H4 (cell line): ENCODE results near the gene AGPS. TPM values are rescaled to one million over a fixed set of nuclear protein-coding genes. Genes with fewer than 3 reads are reported as not detected.
"Not testable (repeated sequence)": the region's sequence is repeated elsewhere in the genome, so short reads cannot be mapped to it uniquely, and the experiment has no call there.

Experiments
- DNase-seq: peaks from one replicate; pipeline ENCODE4 v3.0.0-alpha.2; 2015; ENCODE audit warnings: low spot score
- total RNA-seq: library from RNA; depleted of rRNA; stranded (reverse); fragments of >200 nt; shearing (Covaris generic); gene quantifications from 2 replicates; pipeline ENCODE4 v1.2.3, GENCODE V29; 2014

AGPS gene
- total RNA-seq, 1 experiment from 2014 or later: 52.6 TPM

DNA sequence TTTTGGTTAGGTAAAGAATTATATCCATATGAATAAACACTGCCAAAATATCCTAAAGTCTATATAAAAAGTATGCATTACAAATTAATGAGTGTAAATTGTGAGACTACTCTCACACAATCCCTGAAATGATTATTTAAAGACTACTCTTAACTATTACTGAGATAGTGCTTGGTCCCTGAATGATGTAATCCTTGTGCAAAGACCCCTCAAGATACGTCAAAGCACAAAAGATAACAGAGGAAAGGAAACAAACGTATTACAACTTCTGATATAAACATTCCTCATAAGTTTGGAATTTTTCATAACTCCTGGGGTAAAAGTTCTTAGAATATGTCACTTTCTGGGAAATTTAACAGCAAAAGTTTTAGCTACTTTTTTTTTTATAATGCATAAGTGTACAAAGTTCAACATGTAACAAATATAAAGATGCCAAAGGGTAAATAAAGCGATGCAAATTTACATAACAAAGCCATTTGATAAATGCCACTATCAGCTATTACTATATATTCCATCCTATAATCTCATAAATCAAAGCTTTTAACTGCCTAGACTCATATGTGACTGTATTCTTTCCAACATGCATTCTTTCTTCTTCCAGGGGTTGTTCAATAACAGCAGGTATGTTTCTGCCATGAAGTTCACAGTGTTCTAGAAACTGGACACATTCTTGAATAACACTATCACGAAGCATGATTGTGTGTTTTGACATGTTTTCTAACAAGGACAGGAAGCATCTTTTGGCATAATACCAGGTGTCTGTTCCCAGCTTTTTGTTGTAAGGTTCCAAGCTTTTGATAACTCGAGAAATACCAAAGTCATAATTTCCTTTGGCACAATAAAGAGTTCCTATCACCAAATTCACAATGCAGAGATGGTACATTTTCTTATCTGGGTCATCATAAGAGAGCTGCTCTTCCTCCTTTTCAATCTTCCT lies 158.0 kb downstream of the AGPS start:
- DNase-seq: no peak

DNA sequence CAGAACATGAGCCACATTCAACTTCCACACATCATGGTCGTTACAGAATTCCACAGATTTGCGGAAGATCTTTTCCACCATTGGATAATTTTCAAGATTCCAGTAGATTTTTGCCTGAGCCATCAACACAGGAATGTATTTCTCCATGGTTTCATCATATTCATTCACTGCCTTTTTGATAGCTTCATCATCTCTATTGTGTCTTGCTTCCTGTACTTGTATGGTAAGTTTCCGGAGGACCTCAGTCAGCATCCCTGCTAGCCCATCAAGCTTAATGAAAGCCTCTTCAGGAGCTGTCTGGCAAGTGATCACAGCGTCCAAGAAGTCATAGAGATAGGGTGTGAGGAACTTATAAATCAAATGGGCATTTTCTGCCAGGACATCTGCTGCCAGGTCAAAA lies 158.8 kb downstream of the AGPS start:
- DNase-seq: not testable (repeated sequence)

GRCh38 chr2:177551989-177552421 lies 159.4 kb downstream of the AGPS start:
- no peak for DNase-seq

GRCh38 chr2:177552422-177553175 lies 160.0 kb downstream of the AGPS start:
- peak; percentile 80 for DNase-seq

- DNase-seq: no peak
These were observed 160.8 kb downstream of the AGPS start for GRCh38 chr2:177553176-177553884.

DNA sequence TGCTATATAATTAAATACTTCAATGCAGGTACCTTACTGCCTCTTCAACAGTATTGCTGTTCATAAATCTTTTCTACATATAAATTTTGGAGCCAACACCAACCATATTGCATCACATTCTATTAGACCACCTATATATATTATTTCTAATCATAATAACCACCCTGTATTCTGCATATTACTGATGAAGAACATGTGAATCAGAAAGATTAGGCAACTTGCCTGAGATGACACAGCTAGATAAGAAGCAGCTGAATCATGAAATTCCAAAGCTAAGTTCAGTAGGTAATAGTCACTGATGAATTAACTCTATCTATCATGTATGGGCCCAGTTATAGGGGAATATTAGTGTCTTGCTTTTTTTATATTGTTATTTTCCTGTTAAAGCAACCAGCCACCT lies 161.8 kb downstream of the AGPS start:
- no peak for DNase-seq

- DNase-seq: no peak
These were observed 163.6 kb downstream of the AGPS start for GRCh38 chr2:177556153-177556552.

- no peak for DNase-seq
These were observed 165.2 kb downstream of the AGPS start for GRCh38 chr2:177557794-177558193.

GRCh38 chr2:177559638-177560037 lies 167.1 kb downstream of the AGPS start:
- DNase-seq: no peak

- DNase-seq: no peak
These were observed 175.8 kb downstream of the AGPS start for GRCh38 chr2:177568390-177568789.

DNA sequence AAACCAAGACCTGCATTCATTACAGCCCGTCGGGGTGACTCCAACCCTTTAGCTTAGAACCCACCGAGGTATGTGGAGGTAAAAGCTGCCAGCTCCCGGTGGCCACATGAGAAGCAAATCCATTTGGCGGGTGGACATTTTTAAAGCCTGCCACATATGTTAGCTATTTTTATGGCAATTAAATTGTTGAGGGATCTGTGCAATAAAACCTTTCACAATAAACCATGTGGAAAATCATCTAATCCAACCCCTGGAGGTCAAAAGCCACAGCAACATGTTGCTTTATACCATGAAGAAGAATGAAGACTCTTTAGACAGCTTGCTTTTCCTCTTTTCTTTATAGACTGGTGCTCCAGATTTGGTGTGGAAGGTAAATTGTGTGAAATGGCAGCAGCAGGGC lies 176.3 kb downstream of the AGPS start:
- no peak for DNase-seq

DNA sequence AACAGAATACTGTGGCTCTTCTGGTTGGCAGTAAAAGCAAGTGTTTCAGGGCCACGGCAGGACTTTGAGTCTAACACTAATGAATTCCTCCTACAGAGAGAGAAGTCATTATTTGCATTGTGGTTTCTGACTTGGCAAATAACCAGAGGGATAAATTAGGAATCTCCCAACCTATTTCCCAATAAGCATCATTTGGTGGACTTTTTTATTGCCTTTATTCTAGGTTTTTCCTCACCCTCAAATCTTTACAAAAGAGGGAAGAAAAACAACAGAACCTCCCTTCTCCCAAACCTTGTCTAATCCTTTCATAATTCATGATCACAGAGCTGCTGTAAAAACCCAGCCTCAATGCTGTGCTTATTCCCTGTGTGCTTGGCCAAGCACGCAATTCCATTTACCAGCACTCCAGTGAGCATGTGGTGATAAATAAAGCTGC lies 179.7 kb downstream of the AGPS start:
- no peak for DNase-seq

DNA sequence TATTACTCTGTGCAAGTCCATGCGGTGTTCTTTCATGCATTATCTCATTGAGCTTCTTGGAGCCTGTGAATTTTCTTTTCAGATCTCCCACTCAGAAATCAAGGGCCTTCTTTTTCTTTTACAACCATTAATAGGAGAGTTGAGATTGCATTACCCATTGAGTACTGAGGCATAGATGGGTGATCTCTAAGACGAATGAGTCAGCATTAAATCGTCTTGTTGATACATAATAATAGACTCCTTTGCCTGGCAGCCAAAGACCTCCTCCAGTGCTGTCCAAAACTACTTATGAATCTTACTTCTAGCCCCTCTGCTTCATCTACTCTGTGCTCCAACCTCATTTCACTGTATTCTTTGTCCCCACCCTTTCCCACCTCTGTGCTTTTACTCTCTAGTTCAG lies 180.5 kb downstream of the AGPS start:
- no peak for DNase-seq

- DNase-seq: no peak
These were observed 181.8 kb downstream of the AGPS start for GRCh38 chr2:177574356-177574755.

DNA sequence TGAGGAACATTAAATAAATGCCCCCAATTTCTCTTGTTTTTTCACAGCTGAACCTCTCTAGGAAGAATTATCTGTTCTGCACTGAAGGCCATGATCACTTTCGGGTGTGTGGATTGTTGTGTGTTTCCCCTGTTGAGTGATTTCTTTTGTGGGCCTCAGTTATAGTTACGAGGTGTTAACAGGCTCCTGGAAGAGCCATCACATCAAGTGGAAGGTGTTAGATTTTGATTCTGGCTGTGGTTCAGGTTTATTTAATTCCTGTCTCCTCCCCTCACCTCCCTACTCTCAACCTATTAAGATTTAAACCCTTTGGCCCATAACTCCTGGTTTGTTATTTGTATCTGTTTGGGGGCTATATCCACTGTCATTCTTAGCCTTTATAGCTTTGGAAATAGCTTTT lies 182.8 kb downstream of the AGPS start:
- no peak for DNase-seq

GRCh38 chr2:177577075-177577474 lies 184.5 kb downstream of the AGPS start:
- DNase-seq: no peak

- no peak for DNase-seq
These were observed 185.9 kb downstream of the AGPS start for GRCh38 chr2:177578454-177578853.

- DNase-seq: no peak
These were observed 187.0 kb downstream of the AGPS start for GRCh38 chr2:177579486-177580036.

DNA sequence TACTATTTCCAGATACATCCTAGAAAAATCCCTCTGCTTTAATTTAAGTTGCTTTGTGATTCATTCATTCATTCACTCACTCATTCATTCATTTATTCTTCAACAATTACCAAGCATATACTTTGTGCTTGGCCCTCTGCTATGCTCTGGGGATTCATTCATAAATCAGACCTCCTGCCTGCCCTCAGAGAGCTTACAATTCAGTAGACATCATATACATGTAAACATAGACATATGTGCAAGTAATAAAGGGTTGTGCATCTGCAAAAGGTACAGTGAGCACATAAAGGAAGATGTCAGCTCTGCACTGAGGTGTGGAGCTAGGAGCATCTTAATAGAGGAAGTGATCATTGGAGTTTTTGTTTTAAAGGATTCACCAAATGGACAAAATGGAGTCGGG lies 189.4 kb downstream of the AGPS start:
- DNase-seq: no peak

DNA sequence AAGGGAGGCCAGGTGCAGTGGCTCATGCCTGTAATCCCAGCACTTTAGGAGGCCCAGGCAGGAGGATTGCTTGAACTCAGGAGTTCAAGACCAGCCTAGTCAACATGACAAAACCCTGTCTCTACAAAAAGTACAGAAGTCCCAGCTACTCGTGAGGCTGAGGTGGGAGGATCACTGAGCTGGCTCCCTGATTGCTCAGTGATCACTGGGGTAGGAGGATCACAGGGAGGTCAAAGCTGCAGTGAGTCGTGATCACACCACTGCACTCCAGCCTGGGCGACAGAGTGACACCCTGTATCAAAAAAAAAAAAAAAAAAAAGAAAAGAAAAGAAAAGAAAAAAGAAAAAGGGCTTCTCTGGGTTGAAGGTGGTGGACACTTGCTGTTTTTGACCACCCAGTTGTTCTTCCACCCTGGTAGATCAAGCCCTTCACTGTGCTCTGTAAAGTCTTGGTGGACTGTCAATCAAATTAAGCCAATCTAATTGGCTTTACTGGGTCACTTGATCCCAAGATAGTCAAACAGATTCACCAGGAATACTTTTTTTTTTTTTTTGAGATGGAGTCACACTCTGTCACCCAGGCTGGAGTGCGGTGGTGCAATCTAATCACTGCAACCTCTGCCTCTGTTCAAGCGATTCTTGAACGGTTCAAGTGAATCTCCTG lies 191.6 kb downstream of the AGPS start:
- DNase-seq: no peak

DNA sequence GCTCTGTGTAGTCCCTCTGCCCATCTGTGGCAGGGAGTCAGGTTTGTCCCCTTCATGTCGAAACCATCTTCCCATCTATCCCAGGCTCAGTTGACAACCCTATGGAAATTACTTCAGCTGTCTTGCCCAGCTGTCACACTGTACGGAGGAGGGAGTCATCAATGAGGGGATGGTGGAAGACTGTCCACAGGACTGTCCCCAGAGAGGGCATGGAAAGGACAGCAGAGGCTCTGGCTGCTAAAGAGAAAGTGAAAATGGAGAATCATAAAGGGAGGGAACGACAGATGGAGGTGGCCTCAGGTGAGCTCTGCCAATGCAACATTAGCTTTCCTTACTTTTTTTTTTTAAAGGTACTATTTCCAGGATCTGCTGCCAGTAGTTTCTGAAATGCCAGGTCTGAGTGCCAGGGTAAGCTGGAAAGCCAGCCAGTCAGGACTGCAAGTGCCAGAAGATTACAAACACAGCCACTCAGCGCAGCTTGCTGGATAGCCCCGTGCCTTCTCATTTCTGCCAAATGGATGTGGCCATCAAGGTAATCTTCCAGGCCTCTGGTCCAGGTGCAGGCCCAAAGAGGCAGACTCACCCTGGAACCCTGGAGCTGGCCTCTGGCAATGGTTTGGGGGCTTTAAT lies 192.8 kb downstream of the AGPS start:
- no peak for DNase-seq
